Measurements from ENCODE around the gene PTMA. TPM values are rescaled to one million over a fixed set of nuclear protein-coding genes. Genes with fewer than 3 reads are reported as not detected.
"Not testable (repeated sequence)": the region's sequence is repeated elsewhere in the genome, so short reads cannot be mapped to it uniquely, and the experiment has no call there.

Gene PTMA
- total RNA-seq, 1 experiment from 2014 or later, result 1,956 TPM

- no peak for DNase-seq (ENCODE audit: low spot score)
Observed at GRCh38 chr2:231715988-231716616, 7.8 kb downstream of the PTMA start.

DNA sequence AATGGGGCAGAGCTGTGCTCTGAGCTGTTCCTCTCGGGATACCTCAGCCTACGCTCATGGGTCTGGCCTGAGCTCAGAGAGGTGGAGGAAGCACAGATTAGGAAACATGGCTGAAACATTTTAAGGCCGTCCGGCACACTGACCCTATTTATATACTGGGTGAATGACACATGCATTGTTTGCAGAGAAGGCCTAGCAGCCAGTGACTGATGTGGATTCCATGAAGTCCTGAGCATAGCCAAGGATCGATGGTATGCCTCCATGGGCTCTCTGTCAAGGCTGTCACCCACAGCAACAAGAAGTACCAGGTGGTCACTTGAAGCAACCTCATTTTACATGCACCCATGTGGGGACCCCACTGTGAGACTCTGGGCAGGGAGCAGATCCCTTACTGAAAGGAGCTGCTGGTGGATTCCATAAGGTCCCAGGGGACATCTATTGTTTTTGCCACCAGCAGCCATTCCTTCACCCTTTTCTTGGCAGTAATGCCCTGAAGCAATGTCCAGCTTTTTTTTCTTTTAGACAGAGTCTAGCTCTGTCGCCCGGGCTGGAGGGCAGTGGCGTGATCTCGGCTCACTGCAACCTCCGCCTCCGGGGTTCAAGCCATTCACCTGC is 8.4 kb downstream of the PTMA start:
- no peak for DNase-seq (ENCODE audit: low spot score)

- DNase-seq (ENCODE audit: low spot score), result peak; percentile 80
Observed at GRCh38 chr2:231717281-231718171, 9.2 kb downstream of the PTMA start.

- no peak for DNase-seq (ENCODE audit: low spot score)
Observed at GRCh38 chr2:231718799-231719198, 10.5 kb downstream of the PTMA start.

DNA sequence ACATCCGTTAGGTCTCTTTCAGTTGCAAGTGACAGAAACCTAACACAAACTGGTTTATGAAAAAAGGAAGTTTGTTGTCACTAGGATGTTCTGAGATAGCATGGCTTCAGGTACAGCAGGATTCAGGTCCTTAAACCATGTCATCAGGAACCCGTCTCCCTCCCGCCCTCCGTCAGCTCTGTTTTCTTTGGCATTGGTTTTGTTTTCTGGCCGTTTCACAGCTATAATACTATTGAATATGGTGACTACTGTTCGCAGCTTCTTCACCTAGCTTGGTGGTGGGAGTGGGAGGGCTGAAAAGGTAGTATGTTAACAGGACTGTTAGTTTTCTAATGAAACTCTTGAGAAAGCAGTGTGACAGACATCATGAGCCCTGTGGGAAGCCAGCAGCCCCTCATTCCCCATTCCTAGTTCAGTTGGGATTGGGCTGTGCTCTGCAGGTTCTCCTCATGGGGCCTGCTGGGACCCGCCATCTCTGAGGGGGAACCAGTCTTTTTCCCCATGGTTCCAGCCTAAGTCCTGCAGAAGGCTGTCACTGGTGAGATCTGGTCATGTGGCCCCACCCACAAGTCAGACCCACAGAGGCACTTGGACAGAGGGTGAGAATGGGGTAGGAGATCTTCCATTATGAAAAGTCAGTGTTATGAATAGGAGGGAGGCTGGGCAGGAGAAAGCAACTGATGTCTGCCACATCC is 12.1 kb downstream of the PTMA start:
- no peak for DNase-seq (ENCODE audit: low spot score)

- no peak for DNase-seq (ENCODE audit: low spot score)
Observed at GRCh38 chr2:231720987-231721966, 13.0 kb downstream of the PTMA start.

GRCh38 chr2:231722721-231723307 is 14.5 kb downstream of the PTMA start:
- DNase-seq (ENCODE audit: low spot score), result no peak

- DNase-seq (ENCODE audit: low spot score), result no peak
Observed at GRCh38 chr2:231725476-231725875, 17.2 kb downstream of the PTMA start.

DNA sequence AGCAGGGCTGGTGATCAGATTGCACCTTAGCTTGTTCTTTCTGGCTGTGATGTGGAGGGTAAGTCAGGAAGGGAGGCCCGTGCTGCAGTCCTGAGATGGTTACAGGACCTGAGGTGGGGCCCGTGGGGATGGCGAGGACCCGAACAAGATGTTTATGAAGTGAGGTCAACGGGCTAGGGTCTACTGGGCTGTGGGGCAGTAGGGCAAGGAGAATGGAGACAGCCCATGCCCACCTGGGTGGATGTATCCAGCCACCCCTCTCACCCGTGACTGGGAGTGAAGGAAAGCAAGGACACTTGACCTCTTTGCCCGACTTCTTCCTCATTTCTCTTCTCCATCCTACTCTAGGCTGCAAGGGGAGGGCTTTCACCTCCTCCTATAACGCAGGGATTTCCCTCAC is 18.0 kb downstream of the PTMA start:
- no peak for DNase-seq (ENCODE audit: low spot score)

DNA sequence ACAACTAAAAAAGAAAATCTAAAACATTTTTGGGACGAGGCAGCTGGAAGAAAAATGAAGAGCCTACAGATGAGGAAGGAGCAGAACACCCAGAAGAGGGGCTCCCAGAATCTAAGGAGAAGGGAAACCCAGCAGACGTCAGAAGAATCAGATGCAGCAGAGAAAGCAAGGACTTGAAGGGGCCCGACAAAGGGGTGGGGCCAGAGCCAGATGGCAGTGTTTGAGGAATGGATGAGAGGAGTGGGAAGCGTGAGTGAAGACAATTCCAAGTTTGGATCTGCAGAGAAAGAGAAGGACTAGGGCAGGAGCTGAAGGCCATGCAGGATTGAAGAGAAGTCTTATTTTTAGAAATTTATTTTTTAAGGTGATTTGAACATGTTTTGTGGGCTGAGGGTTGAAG is 19.3 kb downstream of the PTMA start:
- DNase-seq (ENCODE audit: low spot score), result no peak

DNA sequence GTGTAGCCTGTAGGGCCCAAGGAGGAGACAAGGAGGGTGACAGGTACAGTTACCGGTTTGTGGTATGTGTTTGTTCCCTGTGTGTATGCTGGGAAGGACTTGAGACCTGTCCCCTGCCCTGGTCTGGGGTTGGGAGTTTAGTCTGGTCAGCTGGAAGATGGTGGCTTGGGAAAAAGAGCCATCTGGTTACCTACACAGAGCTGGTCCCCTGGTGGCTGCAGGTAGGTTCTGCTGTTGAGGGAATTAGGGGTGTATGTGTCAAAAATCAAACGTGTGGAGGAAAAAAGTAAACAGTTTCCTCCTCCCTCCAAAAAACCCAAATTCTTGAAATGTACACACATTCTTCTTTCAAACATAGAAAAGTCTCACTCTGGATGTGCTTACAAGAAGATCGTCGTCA is 24.3 kb downstream of the PTMA start:
- DNase-seq (ENCODE audit: low spot score), result no peak

DNA sequence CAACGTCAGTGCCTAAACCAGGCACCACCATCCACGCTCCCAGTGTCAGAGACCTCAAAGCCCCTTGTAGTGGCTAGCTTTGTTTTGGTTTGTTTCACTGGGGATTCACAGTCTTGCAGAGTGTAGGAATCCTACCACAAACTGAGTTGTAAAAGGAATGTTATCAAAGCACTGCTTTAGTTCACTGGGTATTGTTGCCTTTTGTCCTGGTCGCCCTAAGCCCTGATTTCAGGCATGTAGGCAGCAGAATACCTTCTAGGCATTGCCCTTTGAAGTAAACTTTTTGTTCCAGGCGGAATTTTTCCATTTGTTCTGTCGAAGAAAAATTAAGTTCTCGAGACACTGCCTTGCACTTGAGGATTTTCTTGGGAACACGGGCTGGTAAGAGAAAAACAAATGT is 29.4 kb downstream of the PTMA start:
- DNase-seq (ENCODE audit: low spot score), result no peak

- DNase-seq (ENCODE audit: low spot score), result no peak
Observed at GRCh38 chr2:231743376-231744116, 35.2 kb downstream of the PTMA start.

GRCh38 chr2:231745303-231746038 is 37.1 kb downstream of the PTMA start:
- DNase-seq (ENCODE audit: low spot score), result no peak

DNA sequence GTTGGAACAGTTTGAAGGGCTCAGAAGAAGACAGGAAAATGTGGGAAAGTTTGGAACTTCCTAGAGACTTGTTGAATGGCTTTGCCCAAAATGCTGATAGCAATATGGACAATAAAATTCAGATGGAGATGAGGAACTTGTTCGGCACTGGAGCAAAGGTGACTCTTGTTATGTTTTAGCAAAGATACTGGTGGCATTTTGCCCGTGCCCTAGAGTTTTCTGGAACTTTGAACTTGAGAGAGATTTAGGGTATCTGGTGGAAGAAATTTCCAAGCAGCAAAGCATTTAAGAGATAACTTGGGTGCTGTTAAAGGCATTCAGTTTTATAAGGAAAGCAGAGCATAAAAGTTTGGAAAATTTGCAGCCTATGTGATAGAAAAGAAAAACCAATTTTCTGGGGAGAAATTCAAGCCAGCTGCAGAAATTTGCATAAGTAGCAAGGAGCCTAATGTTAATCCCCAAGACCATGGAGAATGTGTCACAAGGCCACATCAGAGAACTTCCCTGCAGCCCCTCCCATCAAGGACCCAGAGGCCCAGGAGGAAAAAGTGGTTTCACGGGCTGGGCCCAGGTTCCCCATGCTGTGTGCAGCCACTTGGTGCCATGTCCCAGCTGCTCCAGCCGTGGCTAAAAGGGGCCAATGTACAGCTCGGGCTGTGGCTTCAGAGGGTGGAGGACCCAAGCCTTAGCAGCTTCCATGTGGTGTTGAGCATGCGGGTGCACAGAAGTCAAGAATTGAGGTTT is 40.0 kb downstream of the PTMA start:
- not testable (repeated sequence) for DNase-seq (ENCODE audit: low spot score)

GRCh38 chr2:231749016-231749415 is 40.7 kb downstream of the PTMA start:
- DNase-seq (ENCODE audit: low spot score), result not testable (repeated sequence)

DNA sequence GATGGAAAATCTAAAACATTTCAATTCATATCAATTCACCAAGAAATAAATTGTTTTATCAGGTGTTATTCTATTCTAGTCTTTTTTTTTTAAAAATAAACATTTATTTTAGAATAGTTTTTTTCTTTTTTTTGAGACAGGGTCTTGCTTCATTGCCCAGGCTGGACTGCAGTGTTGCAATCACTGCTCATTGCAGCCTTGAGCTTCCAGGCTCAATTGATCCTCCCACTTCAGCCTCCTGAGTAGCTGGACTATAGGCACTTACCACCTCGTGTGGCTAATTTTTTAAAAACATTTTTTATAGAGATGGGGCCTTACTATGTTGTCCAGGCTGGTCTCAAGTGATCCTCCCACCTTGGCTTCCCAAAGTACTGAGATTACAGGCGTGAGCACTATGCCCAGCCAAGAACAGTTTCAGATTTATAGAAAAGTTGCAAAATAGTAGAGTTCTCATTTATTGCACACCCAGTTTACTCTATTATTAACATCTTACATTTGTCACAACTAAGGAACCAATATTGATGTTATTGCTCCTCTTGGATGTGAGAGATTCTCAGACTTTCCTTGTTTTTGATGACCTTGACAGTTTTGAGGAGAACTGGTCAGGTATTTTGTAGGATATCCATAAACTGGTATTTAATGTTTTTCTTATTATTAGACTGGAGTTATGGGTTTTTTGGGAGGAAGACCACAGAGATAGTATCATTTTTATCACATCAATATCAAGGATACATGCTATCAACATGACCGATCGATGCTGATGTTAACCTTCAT is 42.9 kb downstream of the PTMA start:
- no peak for DNase-seq (ENCODE audit: low spot score)

DNA sequence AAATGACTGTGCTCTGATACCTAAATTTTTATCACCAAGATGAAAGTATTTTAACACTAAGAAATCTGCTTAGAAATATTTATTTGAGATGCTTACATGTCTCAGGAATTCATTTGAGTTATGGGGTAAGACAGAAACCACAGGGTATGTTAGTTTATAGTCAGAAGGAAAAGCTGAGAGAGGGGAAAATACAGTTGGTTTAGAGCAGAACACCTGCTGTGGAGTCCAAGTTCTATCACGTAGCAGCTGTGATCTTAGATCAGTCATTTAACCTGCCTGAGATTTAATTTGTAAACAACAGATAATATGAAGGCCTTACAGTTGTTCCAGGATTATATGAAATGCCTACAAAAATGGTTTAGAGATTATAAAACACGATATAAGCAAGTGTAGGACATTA is 43.7 kb downstream of the PTMA start:
- DNase-seq (ENCODE audit: low spot score), result no peak

All from H4 (cell line).